ENCODE data around the gene PTTG1IP.

GRCh38 chr21:44804762-44805161 is 68.7 kb downstream of the PTTG1IP start:
- TF ChIP-seq CTCF (IDR thresholded peaks at IDR 0.05) (no peak), POLR2A (IDR thresholded peaks at IDR 0.05) (no peak)

Data from thyroid gland (tissue), 4 donors.